ENCODE measurements around the gene SLC25A39.
"Not testable (repeated sequence)": the region's sequence is repeated elsewhere in the genome, so short reads cannot be mapped to it uniquely, and the experiment has no call there.

Gene SLC25A39

DNA sequence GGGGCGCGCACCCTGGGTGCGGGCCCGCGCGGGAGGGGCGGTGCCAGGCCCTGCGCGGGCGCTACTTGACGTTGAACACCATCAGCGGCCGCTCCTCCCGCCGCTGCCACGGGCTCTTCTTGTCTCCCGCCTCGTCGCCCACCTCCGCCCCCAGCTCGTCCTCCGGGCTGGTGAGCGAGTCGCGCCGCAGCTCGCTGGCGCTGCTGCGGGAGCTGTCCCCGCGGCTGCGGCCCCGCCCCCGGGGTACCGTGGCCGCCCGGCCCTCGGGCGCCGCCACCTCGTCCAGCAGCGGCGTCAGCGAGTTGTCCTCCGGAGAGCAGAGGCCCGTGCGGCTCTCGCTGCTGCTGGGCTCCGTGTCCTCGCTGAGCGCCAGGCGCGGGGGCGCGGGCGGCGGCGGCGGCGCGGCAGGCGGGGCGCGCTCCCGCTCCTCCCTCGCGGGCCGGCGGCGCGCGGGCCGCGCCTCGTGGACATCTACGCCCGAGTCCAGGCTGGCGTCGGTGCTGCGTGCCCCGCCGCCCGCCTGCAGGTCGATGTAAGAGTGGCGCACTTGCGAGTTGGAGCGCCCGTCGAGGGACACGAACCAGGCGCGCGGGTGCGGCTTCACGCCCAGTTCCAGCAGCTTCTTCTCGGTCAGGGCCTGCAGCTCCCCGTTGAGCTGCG lies 29.2 kb upstream of the SLC25A39 start:
- no peak for DNase-seq

DNA sequence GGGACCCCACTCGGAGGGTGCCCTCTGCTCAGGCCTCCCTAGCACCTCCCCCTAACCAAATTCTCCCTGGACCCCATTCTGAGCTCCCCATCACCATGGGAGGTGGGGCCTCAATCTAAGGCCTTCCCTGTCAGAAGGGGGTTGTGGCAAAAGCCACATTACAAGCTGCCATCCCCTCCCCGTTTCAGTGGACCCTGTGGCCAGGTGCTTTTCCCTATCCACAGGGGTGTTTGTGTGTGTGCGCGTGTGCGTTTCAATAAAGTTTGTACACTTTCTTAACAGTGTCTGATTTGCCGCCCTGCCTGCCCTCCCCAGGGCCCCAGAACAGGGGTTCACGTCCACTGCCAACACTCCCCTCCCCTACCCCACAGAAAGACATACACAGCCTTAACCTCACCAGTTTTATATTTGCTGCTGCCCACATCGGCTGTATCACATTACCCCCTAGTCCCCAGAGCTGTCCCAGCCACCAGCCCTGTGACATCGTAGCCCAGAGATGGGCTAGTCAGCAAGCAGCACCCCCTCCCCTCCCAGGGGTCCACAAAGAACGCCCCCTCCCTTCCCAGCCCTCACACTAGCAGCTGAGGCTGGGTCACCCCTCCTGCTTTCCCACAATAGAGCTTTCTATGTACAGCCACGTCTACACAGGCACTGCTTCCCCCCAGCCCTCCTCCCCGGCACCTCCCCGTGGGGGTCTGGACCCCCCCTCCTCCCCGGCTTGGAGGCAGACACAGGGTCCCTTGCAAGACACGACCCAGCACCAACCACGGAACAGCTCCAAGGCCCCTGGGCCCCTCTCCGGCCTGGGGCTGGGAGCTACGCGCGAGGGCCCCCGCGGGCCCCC lies 28.4 kb upstream of the SLC25A39 start:
- no peak for DNase-seq

DNA sequence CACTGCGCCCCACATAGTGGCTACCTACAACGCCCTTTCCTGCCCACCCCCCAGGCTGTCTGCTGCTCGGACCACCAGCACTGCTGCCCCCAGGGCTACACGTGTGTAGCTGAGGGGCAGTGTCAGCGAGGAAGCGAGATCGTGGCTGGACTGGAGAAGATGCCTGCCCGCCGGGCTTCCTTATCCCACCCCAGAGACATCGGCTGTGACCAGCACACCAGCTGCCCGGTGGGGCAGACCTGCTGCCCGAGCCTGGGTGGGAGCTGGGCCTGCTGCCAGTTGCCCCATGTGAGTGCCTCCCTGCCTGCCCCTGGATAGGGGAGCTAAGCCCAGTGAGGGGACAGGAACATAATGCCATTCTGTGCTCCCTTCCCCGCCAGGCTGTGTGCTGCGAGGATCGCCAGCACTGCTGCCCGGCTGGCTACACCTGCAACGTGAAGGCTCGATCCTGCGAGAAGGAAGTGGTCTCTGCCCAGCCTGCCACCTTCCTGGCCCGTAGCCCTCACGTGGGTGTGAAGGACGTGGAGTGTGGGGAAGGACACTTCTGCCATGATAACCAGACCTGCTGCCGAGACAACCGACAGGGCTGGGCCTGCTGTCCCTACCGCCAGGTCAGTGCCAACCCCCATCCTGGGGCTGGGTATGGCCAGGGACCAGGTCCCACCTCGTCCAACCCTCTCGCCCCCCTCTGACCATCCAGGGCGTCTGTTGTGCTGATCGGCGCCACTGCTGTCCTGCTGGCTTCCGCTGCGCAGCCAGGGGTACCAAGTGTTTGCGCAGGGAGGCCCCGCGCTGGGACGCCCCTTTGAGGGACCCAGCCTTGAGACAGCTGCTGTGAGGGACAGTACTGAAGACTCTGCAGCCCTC lies 27.6 kb upstream of the SLC25A39 start:
- DNase-seq, result no peak

DNA sequence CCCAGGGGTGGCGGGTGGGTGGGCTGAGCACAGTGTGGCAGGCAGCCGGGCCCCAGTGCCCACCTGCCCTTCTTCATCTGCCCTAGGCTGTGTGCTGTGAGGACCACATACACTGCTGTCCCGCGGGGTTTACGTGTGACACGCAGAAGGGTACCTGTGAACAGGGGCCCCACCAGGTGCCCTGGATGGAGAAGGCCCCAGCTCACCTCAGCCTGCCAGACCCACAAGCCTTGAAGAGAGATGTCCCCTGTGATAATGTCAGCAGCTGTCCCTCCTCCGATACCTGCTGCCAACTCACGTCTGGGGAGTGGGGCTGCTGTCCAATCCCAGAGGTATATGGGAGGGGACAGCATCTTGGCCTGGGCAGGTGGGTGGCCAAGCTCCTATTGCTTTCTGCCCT lies 26.8 kb upstream of the SLC25A39 start:
- no peak for DNase-seq

DNA sequence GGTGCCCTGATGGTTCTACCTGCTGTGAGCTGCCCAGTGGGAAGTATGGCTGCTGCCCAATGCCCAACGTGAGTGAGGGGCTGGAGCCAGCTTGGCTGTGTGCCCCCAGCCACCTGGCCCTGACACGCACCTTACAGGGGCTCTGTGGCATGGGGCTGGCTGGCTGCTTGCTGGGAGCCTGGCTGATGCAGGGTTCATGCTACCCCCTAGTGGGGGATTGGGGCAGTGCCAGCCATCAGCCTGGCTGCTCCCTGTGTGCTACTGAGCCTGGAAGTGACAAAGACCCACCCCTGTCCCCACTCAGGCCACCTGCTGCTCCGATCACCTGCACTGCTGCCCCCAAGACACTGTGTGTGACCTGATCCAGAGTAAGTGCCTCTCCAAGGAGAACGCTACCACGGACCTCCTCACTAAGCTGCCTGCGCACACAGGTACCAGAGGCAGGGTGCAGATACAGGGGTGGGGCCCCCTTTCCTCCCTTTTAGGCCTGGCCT lies 26.2 kb upstream of the SLC25A39 start:
- DNase-seq, result peak; percentile 67 to 72

DNA sequence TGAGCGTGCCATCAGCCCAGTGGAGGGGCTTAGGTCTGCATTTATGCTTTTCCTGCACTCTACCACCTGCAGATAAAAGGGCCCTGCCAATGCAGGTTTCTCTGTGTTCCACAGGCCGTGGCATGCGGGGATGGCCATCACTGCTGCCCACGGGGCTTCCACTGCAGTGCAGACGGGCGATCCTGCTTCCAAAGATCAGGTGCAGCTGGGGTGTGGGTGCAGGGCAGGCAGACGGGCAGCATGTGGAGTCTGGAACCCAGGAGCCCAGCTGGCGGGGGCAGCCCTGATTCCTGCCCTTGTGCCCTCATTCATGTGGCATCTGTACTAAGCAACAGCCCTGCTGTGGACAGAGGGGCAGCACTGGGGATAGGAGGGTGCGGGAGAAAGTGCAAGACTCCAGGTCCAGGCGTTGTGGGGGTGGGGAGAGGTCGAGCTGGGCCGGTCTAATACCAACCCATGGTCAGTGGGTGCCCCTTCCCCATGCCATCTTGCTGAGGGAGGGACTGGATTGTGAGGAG lies 25.0 kb upstream of the SLC25A39 start:
- no peak for DNase-seq

DNA sequence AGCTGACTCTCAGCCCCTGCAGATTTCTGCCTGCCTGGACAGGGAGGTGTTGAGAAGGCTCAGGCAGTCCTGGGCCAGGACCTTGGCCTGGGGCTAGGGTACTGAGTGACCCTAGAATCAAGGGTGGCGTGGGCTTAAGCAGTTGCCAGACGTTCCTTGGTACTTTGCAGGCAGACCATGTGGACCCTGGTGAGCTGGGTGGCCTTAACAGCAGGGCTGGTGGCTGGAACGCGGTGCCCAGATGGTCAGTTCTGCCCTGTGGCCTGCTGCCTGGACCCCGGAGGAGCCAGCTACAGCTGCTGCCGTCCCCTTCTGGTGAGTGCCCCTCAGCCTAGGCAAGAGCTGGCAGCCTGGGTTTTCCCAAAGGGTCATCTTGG lies 24.4 kb upstream of the SLC25A39 start:
- DNase-seq, result no peak

DNA sequence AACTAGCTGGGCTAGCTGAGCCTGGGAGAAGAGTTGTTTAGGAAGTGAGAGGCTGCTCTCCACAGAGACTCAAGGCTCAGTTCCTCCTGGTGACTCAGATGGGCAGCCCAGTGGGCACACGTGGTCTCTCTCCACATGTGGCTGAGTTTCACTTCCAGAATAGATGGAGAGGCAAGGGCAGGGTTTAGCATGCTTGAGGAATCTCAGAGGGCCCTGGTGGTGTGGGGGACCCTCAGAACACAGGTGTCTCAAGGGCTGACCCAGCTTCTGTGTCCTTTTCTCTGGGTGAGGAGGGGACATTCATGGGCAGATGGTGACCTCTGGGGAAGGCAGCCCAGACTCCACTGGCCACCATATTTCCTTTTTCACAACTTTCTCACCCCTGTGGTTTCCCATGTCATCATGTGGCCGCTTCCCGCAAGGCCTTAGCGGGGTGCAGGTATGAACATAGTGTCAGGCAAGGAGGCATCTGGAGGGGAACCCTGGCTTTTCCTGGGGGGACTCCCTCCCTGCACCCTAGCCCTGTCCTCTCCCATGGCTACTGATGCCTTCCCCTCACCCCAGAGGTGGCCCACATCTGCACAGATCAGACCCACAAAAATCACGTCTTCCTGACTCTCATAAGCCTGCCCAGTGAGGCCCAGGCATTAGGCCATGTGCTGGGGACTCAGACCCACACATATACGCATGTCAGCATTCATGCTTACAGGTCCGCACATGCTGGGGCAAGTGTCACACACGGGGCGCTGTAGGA lies 23.8 kb upstream of the SLC25A39 start:
- DNase-seq, result no peak

DNA sequence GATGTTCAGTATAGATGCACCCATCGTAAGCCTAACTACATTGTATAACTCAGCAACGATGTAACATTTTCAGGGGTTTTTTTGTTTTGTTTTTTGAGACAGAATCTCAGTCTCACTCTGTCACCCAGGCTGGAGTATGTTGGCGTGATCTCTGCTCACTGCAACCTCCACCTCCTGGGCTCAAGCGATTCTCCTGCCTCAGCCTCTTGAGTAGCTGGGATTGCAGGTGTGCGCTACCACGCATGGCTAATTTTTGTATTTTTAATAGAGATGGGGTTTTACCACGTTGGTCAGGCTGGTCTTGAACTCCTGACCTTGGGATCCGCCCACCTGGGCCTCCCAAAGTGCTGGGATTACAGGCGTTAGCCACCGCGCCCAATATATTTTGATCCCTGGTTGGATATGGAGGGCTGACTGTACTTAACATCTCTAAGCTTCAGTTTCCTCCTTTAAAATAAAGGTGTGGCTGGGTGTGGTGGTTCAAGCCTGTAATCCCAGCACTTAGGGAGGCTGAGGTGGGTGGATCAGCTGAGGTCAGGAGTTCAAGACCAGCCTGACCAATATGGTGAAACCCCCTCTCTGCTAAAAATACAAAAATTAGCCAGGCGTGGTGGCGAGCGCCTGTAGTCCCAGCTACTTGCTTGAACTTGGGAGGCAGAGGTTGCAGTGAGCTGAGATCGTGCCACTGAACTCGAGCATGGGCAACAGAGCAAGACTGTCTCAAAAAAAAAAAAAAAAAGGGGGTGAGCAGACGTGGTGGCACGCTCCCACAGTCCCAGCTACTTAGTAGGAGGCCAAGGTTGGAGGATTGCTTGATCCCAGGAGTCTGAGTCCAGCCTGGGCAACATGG lies 22.8 kb upstream of the SLC25A39 start:
- not testable (repeated sequence) for DNase-seq

DNA sequence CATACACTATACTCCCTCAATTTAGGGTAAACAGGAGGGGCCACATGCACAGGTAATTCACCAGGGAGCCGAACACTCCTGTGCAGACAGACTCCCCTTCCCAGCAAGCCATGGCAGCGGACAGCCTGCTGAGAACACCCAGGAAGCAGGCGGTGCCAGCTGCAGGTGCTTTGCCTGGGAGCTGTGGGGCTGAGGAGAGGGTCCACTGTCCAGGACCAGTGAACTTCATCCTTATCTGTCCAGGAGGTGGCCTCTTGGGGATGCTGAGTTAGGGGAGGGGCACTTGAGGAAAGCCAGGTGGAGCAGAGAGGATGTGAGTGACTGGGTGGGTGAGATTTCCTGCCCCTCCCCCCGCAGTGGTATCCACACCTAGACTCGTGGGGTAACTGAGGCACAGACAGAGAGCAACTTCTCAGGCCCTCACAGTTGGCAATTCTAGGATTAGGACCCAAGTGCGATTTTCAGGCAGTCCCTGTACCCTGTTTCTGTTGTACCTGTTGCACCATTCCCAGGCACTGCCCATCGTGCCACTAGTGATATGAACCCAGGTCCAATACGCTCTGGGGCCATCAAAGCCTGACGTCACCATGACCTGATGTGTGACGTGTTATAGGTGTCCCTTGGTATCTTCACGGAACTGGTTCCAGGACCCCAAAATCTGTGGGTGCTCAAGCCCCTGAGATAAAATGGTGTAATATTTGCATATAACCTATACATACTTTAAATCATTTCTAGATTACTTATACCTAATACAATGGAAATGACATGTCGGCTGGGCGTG lies 21.6 kb upstream of the SLC25A39 start:
- DNase-seq, result no peak

DNA sequence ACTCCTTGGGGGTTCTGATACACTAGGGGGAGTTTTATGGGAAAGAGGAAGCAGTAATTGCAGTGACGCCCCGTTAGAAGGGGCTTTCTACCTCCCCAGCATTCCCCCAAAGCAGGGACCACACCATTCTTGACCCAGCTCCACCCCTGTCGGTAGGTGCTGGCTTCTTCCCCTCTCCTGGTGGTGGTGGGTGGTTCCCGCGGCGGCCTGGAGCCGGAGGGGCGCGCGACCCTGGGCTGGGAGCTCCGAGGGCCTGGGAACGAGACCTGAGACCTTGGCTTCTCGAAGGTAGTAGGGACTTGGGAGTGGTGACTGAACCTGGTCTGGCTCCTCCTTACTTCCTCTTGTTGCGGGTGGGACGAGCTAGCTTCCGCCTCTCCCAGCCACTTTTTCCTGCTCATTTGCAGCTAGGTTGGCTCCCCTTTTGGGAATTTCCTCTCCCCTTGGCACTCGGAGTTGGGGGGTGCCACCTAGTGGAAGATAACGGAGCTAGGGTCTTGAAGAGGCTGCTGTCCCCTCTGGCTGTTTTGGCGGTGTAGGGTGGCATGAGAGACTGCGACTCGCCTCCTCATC lies 20.9 kb upstream of the SLC25A39 start:
- DNase-seq, result peak; percentile 39 to 46

DNA sequence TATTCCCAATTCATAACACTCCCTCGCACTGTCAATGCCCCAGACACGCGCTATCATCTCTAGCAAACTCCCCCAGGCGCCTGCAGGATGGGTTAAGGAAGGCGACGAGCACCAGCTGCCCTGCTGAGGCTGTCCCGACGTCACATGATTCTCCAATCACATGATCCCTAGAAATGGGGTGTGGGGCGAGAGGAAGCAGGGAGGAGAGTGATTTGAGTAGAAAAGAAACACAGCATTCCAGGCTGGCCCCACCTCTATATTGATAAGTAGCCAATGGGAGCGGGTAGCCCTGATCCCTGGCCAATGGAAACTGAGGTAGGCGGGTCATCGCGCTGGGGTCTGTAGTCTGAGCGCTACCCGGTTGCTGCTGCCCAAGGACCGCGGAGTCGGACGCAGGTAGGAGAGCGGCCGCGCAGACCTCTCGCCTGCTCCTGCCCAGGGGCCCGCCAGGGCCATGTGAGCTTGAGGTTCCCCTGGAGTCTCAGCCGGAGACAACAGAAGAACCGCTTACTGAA lies 20.4 kb upstream of the SLC25A39 start, which contains the start of gene GRN:
GRN (plus strand) TSS at position 364 of the 515 bp plus-strand sequence. CDS start 3,863 bp downstream, outside the sequence.
- peak; percentile 79 to 82 for DNase-seq

DNA sequence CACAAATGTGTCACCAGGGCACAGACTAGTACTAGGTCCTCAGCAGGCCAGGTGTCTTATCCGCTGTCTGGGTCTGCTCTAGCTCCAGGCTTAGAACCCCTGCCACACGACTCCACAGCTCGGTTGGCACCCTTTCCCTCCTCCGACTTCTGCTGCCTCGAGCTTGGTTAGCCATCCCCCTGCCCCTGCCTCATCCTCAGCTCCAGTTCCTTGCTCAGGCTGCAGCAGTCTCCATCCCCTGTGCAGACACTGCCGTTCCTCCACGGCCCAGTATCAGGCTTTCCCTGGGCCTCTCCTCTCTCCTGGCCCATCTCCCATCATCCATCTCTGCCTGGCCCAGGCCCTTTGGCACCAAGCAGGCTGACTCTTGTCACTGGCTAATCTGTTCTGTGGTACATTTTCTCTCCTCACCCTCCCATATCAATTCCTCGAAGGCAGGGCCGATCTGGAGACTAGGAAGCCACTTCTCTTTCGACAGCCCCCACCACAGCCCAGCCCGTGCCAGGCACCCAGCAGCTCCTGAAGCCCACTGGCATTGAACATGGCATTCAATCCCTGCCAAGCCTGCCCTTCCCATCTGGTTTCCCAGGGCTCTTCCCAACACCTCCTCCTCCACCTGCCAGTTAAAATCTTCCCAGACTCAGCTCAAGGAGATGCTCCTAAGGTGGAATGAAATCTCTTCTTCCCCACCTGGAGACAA lies 19.0 kb upstream of the SLC25A39 start:
- no peak for DNase-seq

DNA sequence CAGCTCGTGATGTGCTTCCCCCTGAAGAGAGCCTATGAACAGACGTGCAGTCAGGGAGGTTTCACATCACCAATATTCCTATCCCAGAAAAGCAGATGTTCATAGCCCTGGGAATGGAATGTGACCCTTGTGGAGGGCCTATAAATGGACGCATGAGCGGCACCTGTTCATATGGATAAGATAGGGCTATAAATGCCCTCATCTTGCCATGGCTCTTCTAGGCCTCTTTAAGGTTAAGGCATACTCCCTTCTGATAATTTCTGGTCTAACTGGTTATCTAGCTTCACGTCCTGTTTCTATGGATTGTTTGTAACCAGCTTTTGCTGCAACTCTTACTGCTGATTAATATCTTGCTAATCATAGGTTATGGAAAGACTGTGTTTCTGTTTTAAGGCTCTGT lies 15.9 kb upstream of the SLC25A39 start:
- not testable (repeated sequence) for DNase-seq

DNA sequence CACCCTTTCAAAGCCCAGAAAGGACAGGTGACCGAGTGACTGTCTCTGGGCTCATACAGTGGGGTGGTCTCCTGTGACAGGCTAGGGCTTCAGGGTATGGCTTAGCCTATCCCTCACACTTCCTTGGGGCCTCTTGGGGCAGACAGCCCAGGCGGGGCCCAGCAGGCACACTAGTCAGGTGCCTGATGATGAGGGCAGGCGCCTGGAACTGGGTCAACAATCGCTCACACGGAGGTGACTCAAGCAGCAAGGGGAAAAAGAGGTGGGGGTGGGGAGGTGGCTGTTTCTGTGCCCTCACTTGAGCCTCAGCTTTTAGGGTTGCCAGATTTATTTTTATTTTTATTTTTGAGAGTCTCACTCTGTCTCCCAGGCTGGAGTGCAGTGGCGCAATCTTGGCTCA lies 14.1 kb upstream of the SLC25A39 start:
- no peak for DNase-seq

DNA sequence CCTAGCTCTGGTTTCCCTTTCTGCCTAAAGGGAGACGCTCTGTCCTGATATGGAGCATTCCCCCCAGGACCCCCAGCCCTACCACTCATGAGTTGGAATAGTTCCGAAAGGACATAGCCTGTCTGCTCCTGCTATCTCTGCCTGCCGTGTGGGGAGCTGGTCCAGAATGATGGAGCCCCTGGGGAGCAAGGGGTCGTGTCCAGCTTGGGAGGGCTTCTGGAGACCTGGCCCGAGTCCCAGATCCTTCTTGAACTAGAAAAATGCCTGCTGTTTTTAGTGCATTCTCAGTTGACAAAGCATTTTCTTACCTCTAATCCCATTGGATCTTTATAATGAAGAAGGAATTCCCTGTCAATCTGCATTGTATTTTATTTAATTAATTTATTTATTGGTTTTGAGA lies 11.3 kb upstream of the SLC25A39 start:
- DNase-seq, result no peak

DNA sequence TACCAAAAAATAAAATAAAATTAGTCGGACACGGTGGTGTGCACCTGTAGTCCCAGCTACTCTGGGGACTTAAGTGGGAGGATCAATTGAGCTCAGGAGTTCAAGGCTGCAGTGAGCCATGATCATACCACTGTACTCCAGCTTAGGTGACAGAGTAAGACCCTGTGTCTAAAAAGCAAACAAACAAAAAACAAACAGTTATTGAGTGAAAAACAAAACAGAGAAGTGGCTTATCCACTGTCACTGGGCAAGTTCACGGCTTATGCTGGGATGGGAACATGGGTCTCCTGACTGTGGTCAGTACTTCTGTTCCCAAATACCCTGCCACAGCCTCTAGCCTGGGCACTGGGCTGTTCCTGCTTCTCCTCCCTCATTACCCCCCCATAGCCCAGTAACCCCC lies 10.9 kb upstream of the SLC25A39 start:
- no peak for DNase-seq

DNA sequence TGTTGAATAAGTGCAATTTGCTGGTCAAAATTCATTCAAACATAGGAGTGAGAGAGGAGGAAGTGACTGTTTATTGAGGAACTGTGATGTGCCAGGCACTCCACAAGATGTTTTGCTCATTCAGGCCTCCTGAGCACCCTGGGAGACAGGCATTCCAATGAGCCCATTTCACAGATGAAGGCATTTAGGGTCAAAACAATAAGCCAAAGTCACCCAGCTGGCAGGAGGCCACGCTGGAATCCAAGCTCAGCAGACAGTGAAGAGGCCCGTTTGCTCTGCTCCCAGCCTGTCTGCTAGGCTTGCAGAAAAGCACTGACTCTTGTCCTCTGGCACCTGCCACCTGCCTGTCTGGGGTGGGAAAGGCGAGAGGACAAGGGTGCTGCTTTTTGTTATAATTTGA lies 10.1 kb upstream of the SLC25A39 start:
- DNase-seq, result no peak

DNA sequence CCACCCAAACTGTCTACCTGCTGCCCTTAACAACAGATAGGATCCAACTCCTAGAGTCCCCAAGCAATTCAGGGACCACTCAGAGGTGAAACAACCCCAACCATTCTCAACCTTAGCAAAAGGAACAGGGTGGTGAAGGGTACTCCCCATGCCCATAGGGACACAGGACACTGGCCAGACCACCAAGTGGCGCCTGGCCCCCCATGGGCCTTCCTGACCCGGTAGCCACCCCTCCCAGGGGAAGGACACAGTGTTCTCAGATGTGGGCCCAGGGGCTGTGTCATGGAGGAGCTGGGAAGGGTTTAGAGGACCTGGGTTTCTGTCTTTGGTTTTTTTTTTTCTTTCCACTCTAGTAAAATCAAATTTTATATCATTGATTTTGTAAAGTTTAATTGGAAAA lies 9.7 kb upstream of the SLC25A39 start:
- DNase-seq, result no peak

Data from activated CD4-positive, alpha-beta T cell treated with anti-CD3 and anti-CD28 coated beads for 4 hours (primary cell).